Measurements from ENCODE around the gene FRAT1.

FRAT1 gene

GRCh38 chr10:97297556-97298222 is 21.4 kb upstream of the FRAT1 start:
- no peak overlapping the region for H3K4me3 ChIP-seq (replicated peaks; ENCODE audit: low read depth, low read length)
- no peak for DNase-seq (ENCODE audit: low read depth)
- no peak for TF ChIP-seq CTCF (IDR thresholded peaks at IDR 0.05; ENCODE audit: low read length, missing control alignments)

GRCh38 chr10:97298223-97298571 is 20.9 kb upstream of the FRAT1 start:
- DNase-seq (ENCODE audit: low read depth): no peak
- no peak overlapping the region for H3K4me3 ChIP-seq (replicated peaks; ENCODE audit: low read depth, low read length)
- no peak for TF ChIP-seq CTCF (IDR thresholded peaks at IDR 0.05; ENCODE audit: low read length, missing control alignments)

GRCh38 chr10:97300980-97301379 is 18.1 kb upstream of the FRAT1 start:
- no peak for DNase-seq (ENCODE audit: low read depth)
- H3K4me3 ChIP-seq (replicated peaks; ENCODE audit: low read depth, low read length): no peak overlapping the region
- TF ChIP-seq CTCF (IDR thresholded peaks at IDR 0.05; ENCODE audit: low read length, missing control alignments): no peak

- TF ChIP-seq CTCF (IDR thresholded peaks at IDR 0.05; ENCODE audit: low read length, missing control alignments): no peak
- H3K4me3 ChIP-seq (replicated peaks; ENCODE audit: low read depth, low read length): no peak overlapping the region
- no peak for DNase-seq (ENCODE audit: low read depth)
Measured at GRCh38 chr10:97302088-97302791, 16.8 kb upstream of the FRAT1 start.

GRCh38 chr10:97307441-97307840 is 11.6 kb upstream of the FRAT1 start:
- no peak for TF ChIP-seq CTCF (IDR thresholded peaks at IDR 0.05; ENCODE audit: low read length, missing control alignments)
- H3K4me3 ChIP-seq (replicated peaks; ENCODE audit: low read depth, low read length): no peak overlapping the region
- no peak for DNase-seq (ENCODE audit: low read depth)

GRCh38 chr10:97307866-97308780 is 10.9 kb upstream of the FRAT1 start:
- TF ChIP-seq CTCF (IDR thresholded peaks at IDR 0.05; ENCODE audit: low read length, missing control alignments): no peak
- no peak for DNase-seq (ENCODE audit: low read depth)

More at GRCh38 chr10:97307866-97308780, 10.9 kb upstream of the FRAT1 start:
- no peak overlapping the region for H3K4me3 ChIP-seq (replicated peaks; ENCODE audit: low read depth, low read length)
